Upper lobe of left lung (tissue), 4 donors: Measurements from ENCODE around the gene UGGT2.

ENCODE experiments used
- CTCF ChIP-seq, 6 experiments: fragments of 450-650 bp in 4 of 6; fragments of 200-600 bp in 2 of 6; sonication (generic) in 2 of 6; IDR thresholded peaks; one replicate each; pipeline ENCODE4 v1.5.1; 2016 to 2019; ENCODE audit warnings: antibody characterized with exemption in 6 of 6
- EP300 ChIP-seq, 4 donors: sonication (generic); formaldehyde crosslinking; IDR thresholded peaks; one replicate each; pipeline ENCODE4 v1.5.1; 2017; ENCODE audit warnings: antibody characterized with exemption in 4 of 4, control low read depth in 2 of 4
- POLR2A ChIP-seq, 4 donors: fragments of 450-650 bp; IDR thresholded peaks; one replicate each; pipeline ENCODE4 v1.5.1; 2016 to 2017; ENCODE audit warnings: antibody characterized with exemption in 4 of 4, mild to moderate bottlenecking in 2 of 4
- POLR2AphosphoS5 ChIP-seq, 2 donors: sonication (generic); formaldehyde crosslinking; IDR thresholded peaks; one replicate each; pipeline ENCODE4 v1.5.1; 2017; ENCODE audit warnings: antibody characterized with exemption in 2 of 2

DNA sequence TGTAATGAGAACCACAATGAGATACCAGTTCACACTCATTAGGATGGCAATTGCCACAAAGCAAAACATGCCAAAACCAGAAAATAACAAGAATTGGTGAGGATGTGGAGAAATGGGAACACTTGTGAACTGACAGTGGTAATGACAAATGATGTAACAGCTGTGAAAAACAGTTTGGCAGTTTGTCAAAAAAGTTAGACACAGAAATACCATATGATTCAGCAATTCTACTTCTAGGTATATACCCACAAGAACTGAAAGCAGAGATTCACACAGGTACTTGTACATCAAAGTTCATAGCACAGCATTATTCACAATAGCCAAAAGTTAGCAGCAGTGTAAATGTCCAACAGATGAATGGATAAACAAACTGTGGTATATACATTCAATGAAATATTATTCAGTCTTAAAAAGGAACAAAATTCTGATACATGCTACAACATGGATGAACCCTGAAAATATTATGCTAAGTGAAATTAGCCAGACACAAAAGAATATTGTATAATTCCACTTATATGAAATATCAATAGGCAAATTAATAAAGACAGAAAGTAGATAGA, 96.5 kb downstream of the UGGT2 start:
- TF ChIP-seq CTCF (IDR thresholded peaks at IDR 0.05) (no peak), POLR2A (IDR thresholded peaks at IDR 0.05) (no peak), POLR2AphosphoS5 (IDR thresholded peaks at IDR 0.05) (no peak), EP300 (IDR thresholded peaks at IDR 0.05) (no peak)
